A673 (cell line): ENCODE measurements around the gene LAMA2. TPM values are rescaled to one million over a fixed set of nuclear protein-coding genes. Genes with fewer than 3 reads are reported as not detected.

ENCODE experiments used
- BruUV-seq: library from RNA; stranded (reverse); fragments of 400-500 nt; replicated peaks from 2 replicates; lab custom pipeline; 2021; lab: Mats Ljungman, UMichigan
- CTCF ChIA-PET: fragments of 300-600 bp; sonication (Branson Sonifier 250); formaldehyde crosslinking; loops from one replicate; lab custom pipeline; 2022; ENCODE audit warnings: antibody characterized with exemption; lab: Charles Lee
- POLR2A ChIA-PET: fragments of 300-600 bp; sonication (Branson Sonifier 250); formaldehyde crosslinking; loops from one replicate; lab custom pipeline; 2022; ENCODE audit warnings: antibody characterized with exemption; ENCODE audit not compliant: low non-redundant PET; lab: Charles Lee
- DNase-seq: peaks from one replicate; pipeline ENCODE4 v3.0.0-alpha.2; 2015; ENCODE audit warnings: low spot score
- H3K27ac ChIP-seq: fragments of 200-600 bp; sonication (generic); 2 replicates; pipeline ENCODE4 v1.5.1; 2016; ENCODE audit warnings: mixed run types, low read depth, mild to moderate bottlenecking, mixed read lengths, antibody characterized with exemption, low read length; ENCODE audit not compliant: poor library complexity, severe bottlenecking
- H3K27me3 ChIP-seq: fragments of 200-600 bp; sonication (generic); replicated peaks from 2 replicates; pipeline ENCODE4 v1.6.1; 2017; ENCODE audit warnings: mixed run types, low read depth, mild to moderate bottlenecking, mixed read lengths, antibody characterized with exemption, low read length; ENCODE audit not compliant: insufficient read depth, poor library complexity
- H3K36me3 ChIP-seq: fragments of 200-600 bp; sonication (generic); 2 replicates; pipeline ENCODE4 v1.6.1; 2016; ENCODE audit warnings: mixed run types, mild to moderate bottlenecking, mixed read lengths, antibody characterized with exemption, low read length; ENCODE audit not compliant: insufficient read depth, poor library complexity, severe bottlenecking
- H3K4me1 ChIP-seq: fragments of 200-600 bp; sonication (generic); 2 replicates; pipeline ENCODE4 v1.6.1; 2017; ENCODE audit warnings: mixed run types, mild to moderate bottlenecking, mixed read lengths, antibody characterized with exemption, low read length; ENCODE audit not compliant: insufficient read depth, poor library complexity, severe bottlenecking
- H3K4me3 ChIP-seq: fragments of 200-600 bp; sonication (generic); 2 replicates; pipeline ENCODE4 v1.5.1; 2016; ENCODE audit warnings: low read depth, mixed run types, mild to moderate bottlenecking, mixed read lengths, low read length; ENCODE audit not compliant: poor library complexity, severe bottlenecking
- H3K9me3 ChIP-seq: fragments of 200-600 bp; sonication (generic); 2 replicates; pipeline ENCODE4 v1.6.1; 2016; ENCODE audit warnings: mixed run types, low read depth, mild to moderate bottlenecking, mixed read lengths, antibody characterized with exemption, low read length; ENCODE audit not compliant: poor library complexity, severe bottlenecking
- EZH2 ChIP-seq: fragments of 200-600 bp; sonication (generic); IDR thresholded peaks from 2 replicates; pipeline ENCODE4 v1.6.1; 2017; ENCODE audit warnings: borderline replicate concordance, low read depth, mild to moderate bottlenecking, mixed read lengths, antibody characterized with exemption, low read length; ENCODE audit not compliant: poor library complexity, severe bottlenecking
- intact Hi-C: fragments of 100-400 bp; cut with micrococcal nuclease; formaldehyde crosslinking; loops from one replicate; pipeline ENCODE4 v1.10.0; 2022; ENCODE audit not compliant: unreplicated experiment
- total RNA-seq: library from RNA; stranded (reverse); gene quantifications from 2 replicates; pipeline ENCODE4 v1.2.3, GENCODE V29; 2021
- TF ChIP-seq, protein P1 (sequence below): fragments of 300-800, 200-600 bp; sonication (generic); conservative IDR thresholded peaks from 2 replicates; pipeline ENCODE4 v1.5.1; 2017; ENCODE audit warnings: low read depth, mild to moderate bottlenecking, antibody characterized with exemption, low read length, moderate library complexity, mixed read lengths

LAMA2 gene
- total RNA-seq, 1 experiment from 2014 or later, result 2.2 TPM

- no peak overlapping the region for H3K4me3 ChIP-seq
Measured at GRCh38 chr6:129289442-129289841, 406.5 kb downstream of the LAMA2 start.

GRCh38 chr6:129292836-129293235 lies 409.9 kb downstream of the LAMA2 start:
- intact Hi-C loops, result no loop called here
- no peak for DNase-seq
- ChIA-PET POLR2A (no interaction called here), CTCF (no interaction called here)
- Histone ChIP-seq H3K4me1 (no peaks in the 10 kb centered on the region), H3K9me3 (peaks cover 4% of the 10 kb centered on the region), H3K27ac (no peak overlapping the region), H3K36me3 (no peaks in the 10 kb centered on the region), H3K4me3 (no peak overlapping the region), H3K27me3 (no peaks in the 10 kb centered on the region)
- TF ChIP-seq EZH2, result no peak
- TF ChIP-seq, protein P1, sequence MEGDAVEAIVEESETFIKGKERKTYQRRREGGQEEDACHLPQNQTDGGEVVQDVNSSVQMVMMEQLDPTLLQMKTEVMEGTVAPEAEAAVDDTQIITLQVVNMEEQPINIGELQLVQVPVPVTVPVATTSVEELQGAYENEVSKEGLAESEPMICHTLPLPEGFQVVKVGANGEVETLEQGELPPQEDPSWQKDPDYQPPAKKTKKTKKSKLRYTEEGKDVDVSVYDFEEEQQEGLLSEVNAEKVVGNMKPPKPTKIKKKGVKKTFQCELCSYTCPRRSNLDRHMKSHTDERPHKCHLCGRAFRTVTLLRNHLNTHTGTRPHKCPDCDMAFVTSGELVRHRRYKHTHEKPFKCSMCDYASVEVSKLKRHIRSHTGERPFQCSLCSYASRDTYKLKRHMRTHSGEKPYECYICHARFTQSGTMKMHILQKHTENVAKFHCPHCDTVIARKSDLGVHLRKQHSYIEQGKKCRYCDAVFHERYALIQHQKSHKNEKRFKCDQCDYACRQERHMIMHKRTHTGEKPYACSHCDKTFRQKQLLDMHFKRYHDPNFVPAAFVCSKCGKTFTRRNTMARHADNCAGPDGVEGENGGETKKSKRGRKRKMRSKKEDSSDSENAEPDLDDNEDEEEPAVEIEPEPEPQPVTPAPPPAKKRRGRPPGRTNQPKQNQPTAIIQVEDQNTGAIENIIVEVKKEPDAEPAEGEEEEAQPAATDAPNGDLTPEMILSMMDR, result no peak
- BruUV-seq, result no TSS peak

More at GRCh38 chr6:129289442-129289841, 406.5 kb downstream of the LAMA2 start:
- H3K27ac ChIP-seq, result no peak overlapping the region
- intact Hi-C loops, result no loop called here
- CTCF ChIA-PET, result no interaction called here
- TF ChIP-seq EZH2, result no peak
- TF ChIP-seq, protein P1, result no peak
- H3K9me3 ChIP-seq, result peaks cover 4% of the 10 kb centered on the region
- H3K36me3 ChIP-seq, result no peaks in the 10 kb centered on the region
- POLR2A ChIA-PET, result interaction anchor here (0.6 kb wide), 1 partner anchor 1534 kb away, joined by 4 read pairs; no protein-coding TSS in a partner anchor
- no peaks in the 10 kb centered on the region for H3K27me3 ChIP-seq
- no TSS peak for BruUV-seq
- no peak for DNase-seq
- H3K4me1 ChIP-seq, result no peaks in the 10 kb centered on the region

GRCh38 chr6:129297592-129297991 lies 414.7 kb downstream of the LAMA2 start:
- DNase-seq, result no peak
- intact Hi-C loops, result no loop called here
- H3K4me1 ChIP-seq, result no peaks in the 10 kb centered on the region
- CTCF ChIA-PET, result no interaction called here
- no peaks in the 10 kb centered on the region for H3K27me3 ChIP-seq
- no peaks in the 10 kb centered on the region for H3K36me3 ChIP-seq
- TF ChIP-seq, protein P1, result no peak
- TF ChIP-seq EZH2, result no peak
- H3K4me3 ChIP-seq, result no peak overlapping the region
- H3K27ac ChIP-seq, result no peak overlapping the region
- no TSS peak for BruUV-seq
- POLR2A ChIA-PET, result no interaction called here
- peaks cover 4% of the 10 kb centered on the region for H3K9me3 ChIP-seq
